PC-9 (cell line): Measurements from ENCODE around the gene XPO4.

Experiments
- EZH2 ChIP-seq: fragments of 200-600 bp; sonication (generic); IDR thresholded peaks from 2 replicates; pipeline ENCODE4 v1.8.0; 2017; ENCODE audit warnings: antibody characterized with exemption, low read depth
- TF ChIP-seq, protein P1 (sequence below): fragments of 200-600 bp; sonication (generic); conservative IDR thresholded peaks from 2 replicates; pipeline ENCODE4 v1.6.1; 2017; ENCODE audit warnings: mixed run types, antibody characterized with exemption, mild to moderate bottlenecking, moderate library complexity

DNA sequence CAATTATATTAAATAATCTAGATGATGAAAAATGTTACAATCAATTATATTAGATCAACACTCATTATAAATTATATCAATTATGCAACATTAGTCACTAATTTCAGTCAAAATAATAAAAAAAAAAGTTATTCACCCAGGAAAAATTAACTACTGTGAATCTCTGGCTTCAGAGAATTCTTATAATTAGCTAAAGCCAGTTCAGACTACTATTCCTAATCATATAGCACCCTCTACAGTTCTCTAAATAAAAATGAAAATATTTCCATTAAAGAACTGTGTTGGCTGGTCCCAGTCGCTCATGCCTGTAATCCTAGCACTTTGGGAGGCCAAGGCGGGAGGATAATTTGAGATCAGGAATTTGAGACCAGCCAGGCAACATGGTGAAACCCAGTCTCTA lies 33.0 kb downstream of the XPO4 start:
- TF ChIP-seq, protein P1, sequence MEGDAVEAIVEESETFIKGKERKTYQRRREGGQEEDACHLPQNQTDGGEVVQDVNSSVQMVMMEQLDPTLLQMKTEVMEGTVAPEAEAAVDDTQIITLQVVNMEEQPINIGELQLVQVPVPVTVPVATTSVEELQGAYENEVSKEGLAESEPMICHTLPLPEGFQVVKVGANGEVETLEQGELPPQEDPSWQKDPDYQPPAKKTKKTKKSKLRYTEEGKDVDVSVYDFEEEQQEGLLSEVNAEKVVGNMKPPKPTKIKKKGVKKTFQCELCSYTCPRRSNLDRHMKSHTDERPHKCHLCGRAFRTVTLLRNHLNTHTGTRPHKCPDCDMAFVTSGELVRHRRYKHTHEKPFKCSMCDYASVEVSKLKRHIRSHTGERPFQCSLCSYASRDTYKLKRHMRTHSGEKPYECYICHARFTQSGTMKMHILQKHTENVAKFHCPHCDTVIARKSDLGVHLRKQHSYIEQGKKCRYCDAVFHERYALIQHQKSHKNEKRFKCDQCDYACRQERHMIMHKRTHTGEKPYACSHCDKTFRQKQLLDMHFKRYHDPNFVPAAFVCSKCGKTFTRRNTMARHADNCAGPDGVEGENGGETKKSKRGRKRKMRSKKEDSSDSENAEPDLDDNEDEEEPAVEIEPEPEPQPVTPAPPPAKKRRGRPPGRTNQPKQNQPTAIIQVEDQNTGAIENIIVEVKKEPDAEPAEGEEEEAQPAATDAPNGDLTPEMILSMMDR, result peak; percentile 41; the same call in 1 of the 2 replicates
- TF ChIP-seq EZH2, result no peak
